ENCODE measurements around the gene IL17C. TPM values are rescaled to one million over a fixed set of nuclear protein-coding genes. Genes with fewer than 3 reads are reported as not detected.

Gene IL17C
- total and polyA plus RNA-seq, 2 donors (not counting 3 experiments of a cell fraction or from before 2014, with no cell fraction given) = 0.17 TPM; not detected in 1

GRCh38 chr16:88653101-88653500 is 14.7 kb downstream of the IL17C start:
- Histone ChIP-seq H2AFZ (ENCODE audit: low read depth, low read length) (no peak overlapping the region), H3K9ac (replicated peaks; ENCODE audit: extremely low read depth, insufficient read depth, low read length) (no peak overlapping the region), H3K4me2 (ENCODE audit: insufficient read depth, low read length) (no peak overlapping the region), H3K79me2 (ENCODE audit: control insufficient read depth, insufficient read depth, low read length) (peaks cover 2% of the 10 kb centered on the region), H3K36me3 (ENCODE audit: control insufficient read depth in 2 of 2, extremely low read depth in 1 of 2, insufficient read depth in 2 of 2, low read length in 2 of 2) (peaks cover 7 to 17% of the 10 kb centered on the region in 2 experiments), H3K27me3 (ENCODE audit: control insufficient read depth in 2 of 2, insufficient read depth in 2 of 2, low read length in 2 of 2) (no peaks in the 10 kb centered on the region), H3K9me1 (replicated peaks; ENCODE audit: control insufficient read depth, extremely low read depth, insufficient read depth, low read length) (no peaks in the 10 kb centered on the region), H4K20me1 (replicated peaks; ENCODE audit: control insufficient read depth, extremely low read depth, insufficient read depth, low read length) (no peaks in the 10 kb centered on the region), H3K9me3 (replicated peaks; ENCODE audit: control insufficient read depth, insufficient read depth, low read length) (no peaks in the 10 kb centered on the region), H3K4me3 (replicated peaks in 1 of 3; ENCODE audit: insufficient read depth in 1 of 3, low read depth in 1 of 3, low read length in 3 of 3) (no peak overlapping the region), H3K27ac (ENCODE audit: insufficient read depth, low read depth, low read length) (no peak overlapping the region), H3K4me1 (ENCODE audit: control insufficient read depth, extremely low read depth, insufficient read depth, low read length) (peaks cover 13% of the 10 kb centered on the region)
- FAIRE-seq = no peak
- BruUV-seq (replicated peaks) = no TSS peak
- no peak for DNase-seq (ENCODE audit: low read depth, low spot score)
- CTCF ChIA-PET = no interaction called here
- POLR2A ChIA-PET = no interaction called here
- dilution Hi-C loops (cut with MboI; ENCODE audit: extremely low pct_ligation_motif_present, low sequenced_read_pairs) = no loop called here
- intact Hi-C loops (cut with micrococcal nuclease) = no loop called here
- TF ChIP-seq FOS (IDR thresholded peaks at IDR 0.05; ENCODE audit: borderline replicate concordance, insufficient read depth, low read length) (no peak), POLR2AphosphoS5 (IDR thresholded peaks at IDR 0.05; ENCODE audit: insufficient read depth, low read depth, low read length) (no peak), MYC (IDR thresholded peaks at IDR 0.05; ENCODE audit: low read depth, low read length) (no peak), CTCF (IDR thresholded peaks at IDR 0.05; ENCODE audit: extremely low read depth in 1 of 2, insufficient read depth in 1 of 2, low read depth in 1 of 2, low read length in 2 of 2) (no peak), GATA2 (IDR thresholded peaks at IDR 0.05; ENCODE audit: insufficient read depth, insufficient read length, low read depth, low read length) (no peak), POLR2A (IDR thresholded peaks at IDR 0.05; ENCODE audit: low read depth, low read length) (no peak), EZH2 (IDR thresholded peaks at IDR 0.05; ENCODE audit: borderline replicate concordance, low read depth, low read length, severe bottlenecking) (no peak), MAX (IDR thresholded peaks at IDR 0.05; ENCODE audit: insufficient read depth, insufficient read length) (no peak)

Measured in endothelial cell of umbilical vein (primary cell).